ENCODE results near the gene ADCYAP1. TPM values are rescaled to one million over a fixed set of nuclear protein-coding genes. Genes with fewer than 3 reads are reported as not detected.

ADCYAP1 gene
- total RNA-seq, 1 experiment from 2014 or later = not detected

DNA sequence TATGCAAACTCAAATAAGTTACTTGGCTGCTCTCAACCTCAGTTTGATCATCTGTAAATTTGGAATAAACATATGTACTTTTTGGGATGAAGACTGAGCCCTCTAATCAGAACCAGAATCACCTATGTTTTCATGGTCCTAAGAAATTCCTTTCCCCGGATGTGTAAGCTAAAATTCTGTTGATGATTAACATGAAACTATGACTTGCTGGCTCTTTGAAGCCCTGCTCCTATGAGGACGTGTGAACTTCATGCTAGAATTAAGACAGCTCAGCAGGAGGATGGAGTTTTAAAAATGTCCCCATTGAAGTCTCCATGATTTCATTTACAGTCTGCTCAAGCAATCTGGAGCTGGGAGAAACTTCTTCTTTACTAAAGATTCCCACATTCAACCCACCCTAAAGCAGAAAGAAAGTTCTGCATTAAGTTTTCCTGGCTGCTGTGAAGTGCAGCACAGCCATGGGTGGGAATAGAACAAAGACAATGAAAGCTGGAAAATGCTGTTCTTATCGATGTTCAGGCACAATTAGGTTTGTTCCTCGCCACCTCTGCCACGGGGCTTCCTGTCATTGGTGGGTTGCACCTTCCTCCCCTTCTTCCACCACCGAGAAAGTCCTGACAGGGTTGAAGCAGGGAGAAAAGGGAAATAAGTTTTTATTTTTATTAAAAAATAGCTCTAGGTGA is 50.9 kb downstream of the ADCYAP1 start:
- H3K4me2 ChIP-seq = no peak overlapping the region
- DNase-seq = no peak
- H3K79me2 ChIP-seq (ENCODE audit: low read depth) = no peaks in the 10 kb centered on the region
- BruUV-seq (replicated peaks) = no TSS peak
- TF ChIP-seq EZH2 (IDR thresholded peaks at IDR 0.05; ENCODE audit: low read depth) = no peak
- TF ChIP-seq, protein P1, sequence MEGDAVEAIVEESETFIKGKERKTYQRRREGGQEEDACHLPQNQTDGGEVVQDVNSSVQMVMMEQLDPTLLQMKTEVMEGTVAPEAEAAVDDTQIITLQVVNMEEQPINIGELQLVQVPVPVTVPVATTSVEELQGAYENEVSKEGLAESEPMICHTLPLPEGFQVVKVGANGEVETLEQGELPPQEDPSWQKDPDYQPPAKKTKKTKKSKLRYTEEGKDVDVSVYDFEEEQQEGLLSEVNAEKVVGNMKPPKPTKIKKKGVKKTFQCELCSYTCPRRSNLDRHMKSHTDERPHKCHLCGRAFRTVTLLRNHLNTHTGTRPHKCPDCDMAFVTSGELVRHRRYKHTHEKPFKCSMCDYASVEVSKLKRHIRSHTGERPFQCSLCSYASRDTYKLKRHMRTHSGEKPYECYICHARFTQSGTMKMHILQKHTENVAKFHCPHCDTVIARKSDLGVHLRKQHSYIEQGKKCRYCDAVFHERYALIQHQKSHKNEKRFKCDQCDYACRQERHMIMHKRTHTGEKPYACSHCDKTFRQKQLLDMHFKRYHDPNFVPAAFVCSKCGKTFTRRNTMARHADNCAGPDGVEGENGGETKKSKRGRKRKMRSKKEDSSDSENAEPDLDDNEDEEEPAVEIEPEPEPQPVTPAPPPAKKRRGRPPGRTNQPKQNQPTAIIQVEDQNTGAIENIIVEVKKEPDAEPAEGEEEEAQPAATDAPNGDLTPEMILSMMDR (conservative IDR thresholded peaks at IDR 0.05) = no peak
- H3K36me3 ChIP-seq (ENCODE audit: low read depth) = no peaks in the 10 kb centered on the region
- no peaks in the 10 kb centered on the region for H3K9me3 ChIP-seq (ENCODE audit: insufficient read depth, low read depth)
- H3K4me3 ChIP-seq = no peak overlapping the region
- no peaks in the 10 kb centered on the region for H3K9me2 ChIP-seq (ENCODE audit: insufficient read depth)
- H3K27me3 ChIP-seq (ENCODE audit: insufficient read depth, low read depth) = no peaks in the 10 kb centered on the region
- ChIA-PET CTCF (no interaction called here), POLR2A (ENCODE audit: unreplicated experiment) (no interaction called here)
- peaks cover 13% of the 10 kb centered on the region for H3K4me1 ChIP-seq (replicated peaks; ENCODE audit: insufficient read depth)
- no peaks in the 10 kb centered on the region for H4K20me1 ChIP-seq (ENCODE audit: insufficient read depth)
- peaks cover 16% of the 10 kb centered on the region; the same call in 1 of the 2 replicates for H3F3A ChIP-seq (ENCODE audit: insufficient read depth, low read depth)
- no peak overlapping the region for H3K27ac ChIP-seq
- no peak overlapping the region for H2AFZ ChIP-seq
- intact Hi-C loops (cut with micrococcal nuclease; ENCODE audit: unreplicated experiment) = no loop called here

DNA sequence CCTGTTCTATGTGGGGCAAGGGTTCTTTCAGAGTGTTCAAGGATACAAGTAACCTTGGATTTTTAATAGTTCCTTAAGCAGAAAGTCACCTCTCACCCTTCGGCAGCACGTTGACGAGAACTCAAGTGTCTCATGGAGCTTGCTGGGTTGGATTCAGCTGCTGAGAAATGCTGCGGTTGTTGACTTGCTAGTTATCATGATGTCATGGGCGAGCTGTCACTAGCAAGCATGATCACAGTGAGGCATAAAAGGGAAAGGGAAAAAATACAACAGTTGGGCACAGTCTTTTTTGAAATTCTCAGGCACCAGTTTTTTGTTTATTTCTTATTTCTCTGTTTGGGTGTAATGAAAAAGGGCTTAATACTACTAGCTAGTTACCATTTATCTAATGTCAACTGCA is 53.2 kb downstream of the ADCYAP1 start:
- Histone ChIP-seq H3K4me1 (replicated peaks; ENCODE audit: insufficient read depth) (no peaks in the 10 kb centered on the region), H3F3A (ENCODE audit: insufficient read depth, low read depth) (no peaks in the 10 kb centered on the region), H3K27ac (no peak overlapping the region), H3K79me2 (ENCODE audit: low read depth) (no peaks in the 10 kb centered on the region), H3K9me2 (ENCODE audit: insufficient read depth) (no peaks in the 10 kb centered on the region), H3K36me3 (ENCODE audit: low read depth) (no peaks in the 10 kb centered on the region), H3K9me3 (ENCODE audit: insufficient read depth, low read depth) (no peaks in the 10 kb centered on the region), H3K27me3 (ENCODE audit: insufficient read depth, low read depth) (no peaks in the 10 kb centered on the region), H2AFZ (no peak overlapping the region), H3K4me2 (no peak overlapping the region), H4K20me1 (ENCODE audit: insufficient read depth) (no peaks in the 10 kb centered on the region), H3K4me3 (no peak overlapping the region)
- intact Hi-C loops (cut with micrococcal nuclease; ENCODE audit: unreplicated experiment) = no loop called here
- ChIA-PET POLR2A (ENCODE audit: unreplicated experiment) (no interaction called here), CTCF (no interaction called here)
- BruUV-seq (replicated peaks) = no TSS peak
- DNase-seq = no peak
- TF ChIP-seq, protein P1 (conservative IDR thresholded peaks at IDR 0.05) = no peak
- TF ChIP-seq EZH2 (IDR thresholded peaks at IDR 0.05; ENCODE audit: low read depth) = no peak

DNA sequence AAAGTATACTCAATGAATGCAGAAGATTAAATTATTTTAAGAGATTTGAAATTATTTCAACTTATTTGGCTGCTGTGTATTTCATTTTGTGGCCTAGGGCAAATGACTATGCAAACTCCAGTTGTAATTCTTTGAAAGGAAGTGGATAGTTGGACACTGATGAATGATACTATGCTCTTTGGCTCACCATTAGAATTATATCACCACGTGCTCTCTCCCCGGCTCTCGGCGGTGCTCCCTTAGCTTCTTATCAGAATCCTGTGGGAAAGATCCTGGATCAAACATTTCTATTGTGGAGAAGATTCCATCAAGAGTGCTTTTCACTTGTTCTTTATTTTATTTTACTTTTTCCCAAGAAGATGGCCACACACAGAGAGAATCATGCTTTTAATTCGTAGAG is 55.2 kb downstream of the ADCYAP1 start:
- Histone ChIP-seq H3K9me2 (ENCODE audit: insufficient read depth) (no peaks in the 10 kb centered on the region), H3K27ac (no peak overlapping the region), H3K4me3 (no peak overlapping the region), H3F3A (ENCODE audit: insufficient read depth, low read depth) (no peaks in the 10 kb centered on the region), H3K79me2 (ENCODE audit: low read depth) (no peaks in the 10 kb centered on the region), H3K9me3 (ENCODE audit: insufficient read depth, low read depth) (no peaks in the 10 kb centered on the region), H3K27me3 (ENCODE audit: insufficient read depth, low read depth) (no peaks in the 10 kb centered on the region), H3K4me2 (no peak overlapping the region), H3K36me3 (ENCODE audit: low read depth) (no peaks in the 10 kb centered on the region), H3K4me1 (replicated peaks; ENCODE audit: insufficient read depth) (no peaks in the 10 kb centered on the region), H2AFZ (no peak overlapping the region), H4K20me1 (ENCODE audit: insufficient read depth) (no peaks in the 10 kb centered on the region)
- no TSS peak for BruUV-seq (replicated peaks)
- CTCF ChIA-PET = no interaction called here
- TF ChIP-seq, protein P1 (conservative IDR thresholded peaks at IDR 0.05) = no peak
- TF ChIP-seq EZH2 (IDR thresholded peaks at IDR 0.05; ENCODE audit: low read depth) = no peak
- intact Hi-C loops (cut with micrococcal nuclease; ENCODE audit: unreplicated experiment) = loop anchor here (2.0 kb wide), 2 partner anchors 57 to 95 kb away; no protein-coding TSS in a partner anchor
- DNase-seq = no peak
- POLR2A ChIA-PET (ENCODE audit: unreplicated experiment) = no interaction called here

Other genes starting within 250 kb of the ADCYAP1 start
- gene TYMS, start 247.2 kb upstream of the ADCYAP1 start, total RNA-seq (2021) = 138 and 149 TPM in 2 replicates
- 48.7 and 60.6 TPM in 2 replicates for gene ENOSF1, start 192.2 kb upstream of the ADCYAP1 start, total RNA-seq (2021)
- 68.8 and 111 TPM in 2 replicates for gene YES1, start 92.6 kb upstream of the ADCYAP1 start, total RNA-seq (2021)